ENCODE results near the gene SRP9. TPM values are rescaled to one million over a fixed set of nuclear protein-coding genes. Genes with fewer than 3 reads are reported as not detected.

The SRP9 gene
- total and polyA plus RNA-seq, 10 of the 15 experiments (the other 5 are each of a cell fraction or from before 2014, with no cell fraction given) = 248 to 1,200 (median 514) TPM

DNA sequence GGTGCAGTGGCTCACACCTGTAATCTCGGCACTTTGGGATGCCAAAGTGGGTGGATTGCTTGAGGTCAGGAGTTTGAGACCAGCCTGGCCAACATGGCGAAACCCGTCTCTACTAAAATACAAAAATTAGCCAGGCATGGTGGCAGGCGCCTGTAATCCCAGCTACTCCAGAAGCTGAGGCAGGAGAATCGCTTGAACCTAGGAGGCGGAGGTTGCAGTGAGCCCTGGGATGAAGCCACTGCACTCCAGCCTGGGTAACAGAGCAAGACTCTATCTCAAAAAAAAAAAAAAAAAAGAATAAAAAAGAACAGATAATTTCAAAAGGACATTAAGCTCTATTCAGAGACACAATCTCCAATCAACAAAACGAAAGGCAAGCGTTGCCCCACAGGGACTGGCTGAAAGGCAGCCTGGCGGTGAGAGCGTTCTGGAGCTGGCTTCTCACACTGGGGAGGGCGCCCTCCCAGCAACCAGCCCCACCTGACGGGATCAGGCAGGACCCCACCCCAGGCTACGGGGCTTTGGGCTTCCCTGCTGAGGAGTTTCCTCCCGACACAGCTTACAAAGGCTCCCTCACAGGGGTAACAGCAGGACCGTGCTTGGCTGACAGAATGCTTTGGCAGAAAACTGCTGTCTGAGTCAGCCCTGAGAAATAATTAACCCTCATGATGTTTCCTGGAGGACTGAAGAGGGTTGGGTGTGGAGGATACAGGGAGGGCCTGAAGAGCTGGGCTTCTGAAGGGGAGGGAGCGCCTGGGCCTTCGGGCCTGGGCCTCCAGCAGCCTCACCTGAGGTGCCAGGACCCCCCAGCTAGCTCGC, 31.1 kb upstream of the SRP9 start (continued):
- TF ChIP-seq, protein P1, sequence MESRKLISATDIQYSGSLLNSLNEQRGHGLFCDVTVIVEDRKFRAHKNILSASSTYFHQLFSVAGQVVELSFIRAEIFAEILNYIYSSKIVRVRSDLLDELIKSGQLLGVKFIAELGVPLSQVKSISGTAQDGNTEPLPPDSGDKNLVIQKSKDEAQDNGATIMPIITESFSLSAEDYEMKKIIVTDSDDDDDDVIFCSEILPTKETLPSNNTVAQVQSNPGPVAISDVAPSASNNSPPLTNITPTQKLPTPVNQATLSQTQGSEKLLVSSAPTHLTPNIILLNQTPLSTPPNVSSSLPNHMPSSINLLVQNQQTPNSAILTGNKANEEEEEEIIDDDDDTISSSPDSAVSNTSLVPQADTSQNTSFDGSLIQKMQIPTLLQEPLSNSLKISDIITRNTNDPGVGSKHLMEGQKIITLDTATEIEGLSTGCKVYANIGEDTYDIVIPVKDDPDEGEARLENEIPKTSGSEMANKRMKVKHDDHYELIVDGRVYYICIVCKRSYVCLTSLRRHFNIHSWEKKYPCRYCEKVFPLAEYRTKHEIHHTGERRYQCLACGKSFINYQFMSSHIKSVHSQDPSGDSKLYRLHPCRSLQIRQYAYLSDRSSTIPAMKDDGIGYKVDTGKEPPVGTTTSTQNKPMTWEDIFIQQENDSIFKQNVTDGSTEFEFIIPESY (IDR thresholded peaks at IDR 0.05) = no peak
- TF ChIP-seq NFIC (IDR thresholded peaks at IDR 0.05; ENCODE audit: low read depth, low read length) (no peak), HDAC6 (IDR thresholded peaks at IDR 0.05; ENCODE audit: unreplicated experiment) (no peak), HDAC2 (IDR thresholded peaks at IDR 0.05) (no peak), SUPT20H (IDR thresholded peaks at IDR 0.05; ENCODE audit: borderline replicate concordance, control insufficient read depth, low read depth, low read length) (no peak), KLF5 (IDR thresholded peaks at IDR 0.05; ENCODE audit: partially characterized antibody) (no peak), KAT2A (conservative IDR thresholded peaks at IDR 0.05; ENCODE audit: control insufficient read depth, low read depth, low read length) (no peak)
- TF ChIP-seq, protein P2, sequence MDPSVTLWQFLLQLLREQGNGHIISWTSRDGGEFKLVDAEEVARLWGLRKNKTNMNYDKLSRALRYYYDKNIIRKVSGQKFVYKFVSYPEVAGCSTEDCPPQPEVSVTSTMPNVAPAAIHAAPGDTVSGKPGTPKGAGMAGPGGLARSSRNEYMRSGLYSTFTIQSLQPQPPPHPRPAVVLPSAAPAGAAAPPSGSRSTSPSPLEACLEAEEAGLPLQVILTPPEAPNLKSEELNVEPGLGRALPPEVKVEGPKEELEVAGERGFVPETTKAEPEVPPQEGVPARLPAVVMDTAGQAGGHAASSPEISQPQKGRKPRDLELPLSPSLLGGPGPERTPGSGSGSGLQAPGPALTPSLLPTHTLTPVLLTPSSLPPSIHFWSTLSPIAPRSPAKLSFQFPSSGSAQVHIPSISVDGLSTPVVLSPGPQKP (IDR thresholded peaks at IDR 0.05; ENCODE audit: low read depth, low read length) = no peak

DNA sequence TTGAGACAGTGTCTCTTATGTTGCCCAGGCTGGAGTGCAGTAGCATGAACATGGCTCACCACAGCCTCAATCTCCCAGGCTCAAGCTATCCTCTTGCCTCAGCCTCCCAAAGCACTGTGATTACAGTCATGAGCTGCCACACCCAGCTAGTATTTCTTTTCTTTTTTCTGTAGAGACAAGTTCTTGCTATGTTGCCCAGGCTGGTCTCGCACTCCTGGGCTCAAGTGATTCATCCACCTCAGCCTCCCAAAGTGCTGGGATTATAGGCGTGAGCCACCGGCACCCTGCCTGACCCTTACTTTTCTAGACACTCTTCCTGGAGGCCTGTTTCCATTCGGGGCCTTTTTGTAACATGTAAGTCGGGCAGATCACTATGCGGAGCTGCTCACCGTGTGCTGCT, 30.1 kb upstream of the SRP9 start:
- ChIA-PET RAD21 (ENCODE audit: unreplicated experiment) (no interaction called here), POLR2A (no interaction called here), CTCF (interaction anchor here (0.7 to 1.1 kb wide), 2 partner anchors 212 to 328 kb away, joined by 3 read pairs; no protein-coding TSS in a partner anchor), SMC1A (ENCODE audit: uncharacterized antibody, unreplicated experiment) (no interaction called here)
- TF ChIP-seq, protein P3, sequence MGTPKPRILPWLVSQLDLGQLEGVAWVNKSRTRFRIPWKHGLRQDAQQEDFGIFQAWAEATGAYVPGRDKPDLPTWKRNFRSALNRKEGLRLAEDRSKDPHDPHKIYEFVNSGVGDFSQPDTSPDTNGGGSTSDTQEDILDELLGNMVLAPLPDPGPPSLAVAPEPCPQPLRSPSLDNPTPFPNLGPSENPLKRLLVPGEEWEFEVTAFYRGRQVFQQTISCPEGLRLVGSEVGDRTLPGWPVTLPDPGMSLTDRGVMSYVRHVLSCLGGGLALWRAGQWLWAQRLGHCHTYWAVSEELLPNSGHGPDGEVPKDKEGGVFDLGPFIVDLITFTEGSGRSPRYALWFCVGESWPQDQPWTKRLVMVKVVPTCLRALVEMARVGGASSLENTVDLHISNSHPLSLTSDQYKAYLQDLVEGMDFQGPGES (IDR thresholded peaks at IDR 0.05) = no peak
- no peak for TF ChIP-seq SUPT20H (IDR thresholded peaks at IDR 0.05; ENCODE audit: borderline replicate concordance, control insufficient read depth, low read depth, low read length)
- TF ChIP-seq EED (IDR thresholded peaks at IDR 0.05; ENCODE audit: low read depth) = no peak
- FAIRE-seq (no peak), DNase-seq (ENCODE audit: low read depth, low spot score) (no peak), ATAC-seq (no peak)
- intact Hi-C loops (cut with micrococcal nuclease; ENCODE audit: unreplicated experiment) (no loop called here), in situ Hi-C loops (cut with MboI) (no loop called here)
- BruUV-seq (replicated peaks) = no TSS peak
- Histone ChIP-seq H3K27me3 (replicated peaks in 1 of 2; ENCODE audit: control insufficient read depth in 2 of 2, insufficient read depth in 2 of 2, low read length in 1 of 2) (no peaks in the 10 kb centered on the region), H3K9ac (ENCODE audit: control insufficient read depth, insufficient read depth, low read length) (no peak overlapping the region), H3K79me2 (ENCODE audit: control insufficient read depth, insufficient read depth, low read length) (no peaks in the 10 kb centered on the region), H3K36me3 (ENCODE audit: control insufficient read depth in 2 of 2, insufficient read depth in 2 of 2, low read length in 1 of 2) (no peaks in the 10 kb centered on the region), H4K20me1 (ENCODE audit: control insufficient read depth, insufficient read depth) (no peaks in the 10 kb centered on the region), H3K27ac (ENCODE audit: control insufficient read depth, insufficient read depth) (no peak overlapping the region), H3K9me3 (replicated peaks; ENCODE audit: control insufficient read depth, insufficient read depth, low read length) (no peaks in the 10 kb centered on the region), H3K4me1 (ENCODE audit: control insufficient read depth, insufficient read depth, low read length) (no peaks in the 10 kb centered on the region), H3K4me3 (no peak overlapping the region), H3K4me2 (ENCODE audit: control insufficient read depth, insufficient read depth) (no peak overlapping the region), H2AFZ (ENCODE audit: control insufficient read depth, low read depth, low read length) (no peak overlapping the region)
- 73% methylated on average over 7 of the region's 7 CpGs for WGBS (ENCODE audit: insufficient coverage, insufficient replicate concordance, low lambda C conversion rate, missing lambda C conversion rate)
